Measurements from ENCODE around the gene LRIG2. TPM values are rescaled to one million over a fixed set of nuclear protein-coding genes. Genes with fewer than 3 reads are reported as not detected.

LRIG2 gene
- total RNA-seq, 1 experiment from 2014 or later, result 11.8 TPM

GRCh38 chr1:113029822-113030221, 43.2 kb upstream of the LRIG2 start:
- no peak for DNase-seq (ENCODE audit: unreplicated experiment)
- Mint-ChIP-seq H3K36me3 (ENCODE audit: insufficient read depth, unreplicated experiment) (peaks cover 4% of the 10 kb centered on the region), H3K27ac (ENCODE audit: low read depth, unreplicated experiment) (peak overlapping the region; percentile 31), H3K9me3 (ENCODE audit: unreplicated experiment) (no peaks in the 10 kb centered on the region), H3K4me1 (ENCODE audit: insufficient read depth, unreplicated experiment) (no peaks in the 10 kb centered on the region), H3K27me3 (ENCODE audit: insufficient read depth, unreplicated experiment) (no peaks in the 10 kb centered on the region), H3K4me3 (ENCODE audit: unreplicated experiment) (no peak overlapping the region)
- POLR2A ChIA-PET, result interaction anchor here (1.0 to 1.3 kb wide), 3 partner anchors 8 to 74 kb away, joined by 4 to 6 read pairs (median 5); partner anchors contain the start of genes LRIG2 and SLC16A1
- no peak for TF ChIP-seq CTCF (IDR thresholded peaks at IDR 0.05; ENCODE audit: unreplicated experiment)
- CTCF ChIA-PET, result no interaction called here
- intact Hi-C loops (cut with micrococcal nuclease), result no loop called here
- BruUV-seq (replicated peaks), result no TSS peak

- H3K4me3 Mint-ChIP-seq (ENCODE audit: unreplicated experiment), result no peak overlapping the region
- no peaks in the 10 kb centered on the region for H3K9me3 Mint-ChIP-seq (ENCODE audit: unreplicated experiment)
- ChIA-PET POLR2A (interaction anchor here (1.0 to 1.2 kb wide), 2 partner anchors 10 to 75 kb away, joined by 4 to 5 read pairs; partner anchors contain the start of gene SLC16A1), CTCF (interaction anchor here (0.6 to 1.7 kb wide), 3 partner anchors 222 to 697 kb away, joined by 3 to 5 read pairs (median 4); no protein-coding TSS in a partner anchor)
- peaks cover under 1% of the 10 kb centered on the region for H3K4me1 Mint-ChIP-seq (ENCODE audit: insufficient read depth, unreplicated experiment)
- no peak for DNase-seq (ENCODE audit: unreplicated experiment)
- peaks cover 4% of the 10 kb centered on the region for H3K36me3 Mint-ChIP-seq (ENCODE audit: insufficient read depth, unreplicated experiment)
- no TSS peak for BruUV-seq (replicated peaks)
- intact Hi-C loops (cut with micrococcal nuclease), result no loop called here
- no peaks in the 10 kb centered on the region for H3K27me3 Mint-ChIP-seq (ENCODE audit: insufficient read depth, unreplicated experiment)
- no peak for TF ChIP-seq CTCF (IDR thresholded peaks at IDR 0.05; ENCODE audit: unreplicated experiment)
- H3K27ac Mint-ChIP-seq (ENCODE audit: low read depth, unreplicated experiment), result no peak overlapping the region
Measured at GRCh38 chr1:113031171-113031933, 41.6 kb upstream of the LRIG2 start.

GRCh38 chr1:113035086-113035485, 37.9 kb upstream of the LRIG2 start:
- Mint-ChIP-seq H3K4me3 (ENCODE audit: unreplicated experiment) (peak overlapping the region; percentile 5), H3K27ac (ENCODE audit: low read depth, unreplicated experiment) (no peak overlapping the region), H3K36me3 (ENCODE audit: insufficient read depth, unreplicated experiment) (no peaks in the 10 kb centered on the region), H3K9me3 (ENCODE audit: unreplicated experiment) (no peaks in the 10 kb centered on the region), H3K27me3 (ENCODE audit: insufficient read depth, unreplicated experiment) (no peaks in the 10 kb centered on the region), H3K4me1 (ENCODE audit: insufficient read depth, unreplicated experiment) (peaks cover 5% of the 10 kb centered on the region)
- peak; percentile 99 for DNase-seq (ENCODE audit: unreplicated experiment)
- ChIA-PET CTCF (interaction anchor here (0.5 to 2.9 kb wide), 9 partner anchors 8 to 319 kb away, joined by 3 to 11 read pairs (median 4); partner anchors contain the start of genes LRIG2 and PPM1J), POLR2A (interaction anchor here (0.5 to 2.7 kb wide), 10 partner anchors 8 to 153 kb away, joined by 3 to 16 read pairs (median 6); partner anchors contain the start of genes LRIG2 and SLC16A1)
- intact Hi-C loops (cut with micrococcal nuclease), result loop anchor here (2.0 kb wide), 1 partner anchor 78 kb away; the partner anchor contains the start of gene SLC16A1
- no TSS peak for BruUV-seq (replicated peaks)
- no peak for TF ChIP-seq CTCF (IDR thresholded peaks at IDR 0.05; ENCODE audit: unreplicated experiment)

GRCh38 chr1:113036639-113037321, 36.2 kb upstream of the LRIG2 start:
- POLR2A ChIA-PET, result interaction anchor here (2.3 kb wide), 1 partner anchor 12 kb away, joined by 10 read pairs; no protein-coding TSS in a partner anchor
- Mint-ChIP-seq H3K27ac (ENCODE audit: low read depth, unreplicated experiment) (peak overlapping the region; percentile 46), H3K4me3 (ENCODE audit: unreplicated experiment) (no peak overlapping the region), H3K36me3 (ENCODE audit: insufficient read depth, unreplicated experiment) (no peaks in the 10 kb centered on the region), H3K27me3 (ENCODE audit: insufficient read depth, unreplicated experiment) (no peaks in the 10 kb centered on the region), H3K4me1 (ENCODE audit: insufficient read depth, unreplicated experiment) (peaks cover 7% of the 10 kb centered on the region), H3K9me3 (ENCODE audit: unreplicated experiment) (no peaks in the 10 kb centered on the region)
- TF ChIP-seq CTCF (IDR thresholded peaks at IDR 0.05; ENCODE audit: unreplicated experiment), result no peak
- BruUV-seq (replicated peaks), result no TSS peak
- intact Hi-C loops (cut with micrococcal nuclease), result no loop called here
- CTCF ChIA-PET, result interaction anchor here (0.6 to 2.4 kb wide), 3 partner anchors 155 to 321 kb away, joined by 3 to 10 read pairs (median 5); partner anchors contain the start of gene PPM1J
- peak; percentile 70 for DNase-seq (ENCODE audit: unreplicated experiment)

Measured in MCF 10A (cell line).